Activated T-cell treated with anti-CD3 and anti-CD28 coated beads, Interleukin-2, amount 50 U/mL, for 48 hours (primary cell): ENCODE data around the gene PCDH17.

Experiments used
- DNase-seq, 2 experiments: peaks; one replicate each; pipeline ENCODE4 v3.0.0-alpha.2; 2020

The PCDH17 gene

GRCh38 chr13:57739089-57739488 is 107.5 kb downstream of the PCDH17 start:
- DNase-seq: no peak

DNA sequence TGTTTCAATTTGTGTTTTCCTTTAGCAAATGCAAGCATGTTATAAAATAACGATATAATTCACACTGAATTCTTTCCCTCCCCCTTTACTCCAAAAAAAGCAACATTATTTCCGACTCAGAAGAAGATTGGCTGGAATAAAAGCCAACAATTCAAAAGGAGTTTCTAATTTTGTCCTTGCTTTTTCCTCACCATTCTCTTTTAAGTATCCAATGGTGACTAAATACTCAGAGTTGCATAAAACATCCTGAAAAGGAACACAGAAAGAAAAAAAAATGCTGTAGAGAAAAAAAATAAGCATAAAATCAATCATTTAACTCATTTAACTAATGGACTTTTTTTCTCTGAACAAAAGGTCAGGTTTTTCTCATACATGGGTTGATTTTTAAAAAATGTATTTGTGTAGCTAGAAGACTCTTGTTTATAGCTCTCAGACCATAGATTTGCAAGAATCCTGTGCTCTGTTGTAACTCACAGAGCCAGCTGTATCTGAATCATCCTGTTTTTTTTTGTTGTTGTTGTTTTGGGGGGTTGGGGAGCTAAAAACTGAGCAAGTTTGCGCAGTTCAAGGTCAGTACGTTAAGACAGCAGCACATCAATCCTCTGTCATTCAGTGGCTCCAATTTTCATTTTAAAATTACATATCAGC is 108.1 kb downstream of the PCDH17 start:
- no peak for DNase-seq

GRCh38 chr13:57740719-57741118 is 109.2 kb downstream of the PCDH17 start:
- DNase-seq: no peak

DNA sequence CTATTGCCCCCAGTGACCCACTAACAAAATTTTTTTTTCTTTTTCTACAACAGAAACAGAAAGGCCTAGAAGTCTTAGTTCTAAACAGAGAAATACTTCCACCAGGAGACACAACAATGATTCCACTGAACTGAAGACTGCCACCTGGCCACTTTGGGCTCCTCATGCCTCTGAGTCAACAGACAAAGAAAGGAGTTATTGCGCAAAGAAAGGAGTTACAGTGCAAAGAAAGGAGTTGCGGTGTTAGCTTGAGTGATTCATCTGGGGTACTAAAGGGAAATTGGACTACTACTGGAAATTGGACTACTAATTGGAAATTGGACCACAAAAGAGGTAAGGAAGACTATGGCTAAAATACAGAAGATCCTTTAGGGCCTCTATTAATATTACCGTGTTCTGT is 116.6 kb downstream of the PCDH17 start:
- no peak for DNase-seq

DNA sequence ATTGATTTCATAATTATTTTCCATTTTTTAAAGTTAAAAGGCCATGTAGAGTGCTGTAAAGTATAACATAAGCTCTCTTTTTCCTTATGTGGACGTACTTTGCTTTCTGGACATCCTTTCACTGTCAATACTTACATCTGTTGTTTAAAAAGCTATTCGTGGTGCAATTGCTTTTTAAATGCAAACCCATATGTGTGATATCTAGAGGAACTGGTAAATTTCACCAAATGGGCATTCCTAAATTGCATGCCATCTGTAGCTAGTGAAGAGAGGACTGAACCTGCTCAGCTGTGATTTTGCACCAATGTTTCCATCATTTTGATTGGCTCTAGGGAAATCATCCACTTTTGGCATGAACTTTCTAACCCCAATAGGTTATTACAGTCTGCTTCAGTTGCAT is 129.4 kb downstream of the PCDH17 start:
- no peak for DNase-seq

GRCh38 chr13:57763689-57764088 is 132.1 kb downstream of the PCDH17 start:
- DNase-seq: no peak
